HFF-Myc (cell line): ENCODE data around the gene ADAMTS16.

ENCODE experiments used
- DNase-seq: peaks from one replicate; pipeline ENCODE4 v3.0.0-alpha.2; 2011; ENCODE audit warnings: low read depth; ENCODE audit errors: extremely low read depth
- H3K4me3 ChIP-seq: replicated peaks from 2 replicates; pipeline ENCODE4 v1.5.1; 2011; ENCODE audit warnings: low read depth, mild to moderate bottlenecking, control low read depth, low read length
- TF ChIP-seq, protein P1 (sequence below): IDR thresholded peaks from 2 replicates; pipeline ENCODE4 v1.5.1; 2012; ENCODE audit warnings: mild to moderate bottlenecking, low read depth, low read length, control low read depth; ENCODE audit errors: missing control alignments

ADAMTS16 gene

DNA sequence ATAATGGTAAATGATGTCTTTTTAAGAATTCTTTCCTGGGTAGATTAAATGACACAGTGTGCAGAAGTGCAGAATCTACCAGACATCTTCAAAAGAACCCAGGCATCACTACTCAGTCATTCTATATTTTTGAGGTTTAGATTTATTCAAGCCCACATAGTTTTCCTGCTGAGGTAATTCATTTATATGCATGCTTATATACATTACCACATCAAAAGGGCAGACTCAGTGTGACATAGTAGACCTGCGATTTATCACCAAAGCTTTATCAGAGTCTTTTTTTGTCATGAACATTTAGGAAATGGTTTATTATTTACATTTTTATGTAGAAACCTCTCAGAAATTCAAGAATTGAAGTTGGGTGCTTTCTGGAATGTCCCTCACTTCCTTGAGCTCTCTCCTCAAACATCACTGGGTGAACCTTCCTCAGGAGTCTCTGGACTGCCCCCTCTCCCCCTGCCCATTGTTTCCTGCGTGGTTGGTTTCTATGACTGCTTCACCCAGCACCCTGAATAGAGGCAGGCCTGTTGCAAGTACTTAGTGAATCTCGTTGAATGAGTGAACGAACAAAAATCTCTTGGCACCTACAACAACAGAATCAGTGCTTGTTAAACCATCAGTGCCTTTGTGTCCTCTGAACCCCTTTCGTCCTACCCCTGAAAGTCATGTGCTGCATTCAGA lies 42.5 kb downstream of the ADAMTS16 start:
- H3K4me3 ChIP-seq, result no peak overlapping the region
- TF ChIP-seq, protein P1, sequence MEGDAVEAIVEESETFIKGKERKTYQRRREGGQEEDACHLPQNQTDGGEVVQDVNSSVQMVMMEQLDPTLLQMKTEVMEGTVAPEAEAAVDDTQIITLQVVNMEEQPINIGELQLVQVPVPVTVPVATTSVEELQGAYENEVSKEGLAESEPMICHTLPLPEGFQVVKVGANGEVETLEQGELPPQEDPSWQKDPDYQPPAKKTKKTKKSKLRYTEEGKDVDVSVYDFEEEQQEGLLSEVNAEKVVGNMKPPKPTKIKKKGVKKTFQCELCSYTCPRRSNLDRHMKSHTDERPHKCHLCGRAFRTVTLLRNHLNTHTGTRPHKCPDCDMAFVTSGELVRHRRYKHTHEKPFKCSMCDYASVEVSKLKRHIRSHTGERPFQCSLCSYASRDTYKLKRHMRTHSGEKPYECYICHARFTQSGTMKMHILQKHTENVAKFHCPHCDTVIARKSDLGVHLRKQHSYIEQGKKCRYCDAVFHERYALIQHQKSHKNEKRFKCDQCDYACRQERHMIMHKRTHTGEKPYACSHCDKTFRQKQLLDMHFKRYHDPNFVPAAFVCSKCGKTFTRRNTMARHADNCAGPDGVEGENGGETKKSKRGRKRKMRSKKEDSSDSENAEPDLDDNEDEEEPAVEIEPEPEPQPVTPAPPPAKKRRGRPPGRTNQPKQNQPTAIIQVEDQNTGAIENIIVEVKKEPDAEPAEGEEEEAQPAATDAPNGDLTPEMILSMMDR, result no peak
- no peak for DNase-seq

DNA sequence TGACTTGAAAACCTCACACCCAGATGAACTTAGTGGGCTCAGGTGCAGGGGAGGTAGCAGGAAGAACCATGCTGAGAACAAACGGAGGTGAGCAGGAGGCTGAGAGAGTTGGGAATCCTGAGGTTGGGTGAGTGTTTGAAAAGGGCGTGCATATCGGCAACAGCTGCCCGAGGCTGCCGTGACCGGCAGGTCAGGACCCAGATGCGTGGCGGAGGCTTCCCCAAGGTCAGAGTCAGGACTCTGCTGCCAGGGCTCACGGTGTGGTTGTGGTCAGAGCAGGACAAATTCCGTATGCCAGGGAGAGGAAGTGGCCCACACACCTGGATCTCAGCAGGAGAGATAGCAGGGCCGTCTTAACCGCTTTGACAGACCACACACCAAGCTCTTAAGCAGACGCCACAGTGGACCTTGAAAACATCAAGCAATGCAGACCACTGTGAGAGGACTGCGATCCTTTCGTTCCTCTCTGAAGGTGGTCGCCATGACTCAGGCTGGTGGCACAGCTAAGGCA lies 43.1 kb downstream of the ADAMTS16 start:
- H3K4me3 ChIP-seq, result no peak overlapping the region
- DNase-seq, result no peak
- TF ChIP-seq, protein P1, result no peak

DNA sequence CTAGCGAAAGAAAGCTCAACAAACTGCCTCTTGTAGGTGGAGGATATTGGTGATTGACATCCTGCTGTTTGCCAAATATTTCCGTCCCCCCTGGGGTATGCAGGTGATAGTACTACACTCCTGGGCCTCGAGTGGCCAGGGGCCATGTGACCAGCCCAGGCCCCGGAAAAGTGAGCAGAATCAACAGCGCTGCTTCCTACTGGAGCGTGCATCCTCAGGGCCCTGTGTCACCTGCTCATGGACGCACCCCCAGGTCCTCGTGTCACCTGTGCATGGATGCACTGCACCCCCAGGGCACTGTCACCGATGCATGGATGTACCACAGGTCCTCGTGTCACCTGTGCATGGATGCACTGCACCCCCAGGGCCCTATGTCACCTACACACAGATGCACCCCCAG lies 43.8 kb downstream of the ADAMTS16 start:
- no peak for DNase-seq
- no peak overlapping the region for H3K4me3 ChIP-seq
- TF ChIP-seq, protein P1, result no peak

DNA sequence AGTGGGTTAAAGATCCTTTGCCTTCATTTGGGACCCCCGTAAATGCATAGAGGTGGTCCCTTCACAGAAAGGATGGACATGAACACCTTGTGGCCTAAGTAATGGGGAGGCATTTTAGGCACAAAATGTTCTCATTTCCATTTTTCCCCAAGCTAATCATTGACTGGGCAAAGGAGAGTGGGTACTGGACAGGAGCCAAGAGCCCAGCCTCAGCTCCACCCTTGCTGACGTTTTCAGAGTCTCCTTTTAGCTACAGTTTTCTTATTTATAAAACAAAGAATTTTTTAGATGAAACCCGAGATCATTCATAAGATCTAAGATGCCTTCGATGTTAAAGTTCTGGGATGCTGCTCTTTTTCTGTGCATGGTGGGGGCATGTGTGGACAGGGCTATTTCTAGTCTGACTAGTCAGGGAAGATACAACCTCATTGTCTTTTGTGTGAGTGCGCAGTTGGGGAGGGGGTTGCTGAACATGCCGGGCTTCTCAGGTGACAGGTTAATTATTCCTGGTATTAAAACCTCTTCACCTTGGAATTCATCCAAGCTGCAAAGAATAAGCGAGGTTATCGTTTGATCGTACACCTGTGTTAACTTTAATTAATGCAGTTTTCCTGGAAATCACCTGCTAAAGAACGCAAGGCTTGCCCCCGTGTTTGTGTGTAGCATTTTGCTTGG lies 48.4 kb downstream of the ADAMTS16 start:
- no peak overlapping the region for H3K4me3 ChIP-seq
- TF ChIP-seq, protein P1, result no peak
- DNase-seq, result no peak

DNA sequence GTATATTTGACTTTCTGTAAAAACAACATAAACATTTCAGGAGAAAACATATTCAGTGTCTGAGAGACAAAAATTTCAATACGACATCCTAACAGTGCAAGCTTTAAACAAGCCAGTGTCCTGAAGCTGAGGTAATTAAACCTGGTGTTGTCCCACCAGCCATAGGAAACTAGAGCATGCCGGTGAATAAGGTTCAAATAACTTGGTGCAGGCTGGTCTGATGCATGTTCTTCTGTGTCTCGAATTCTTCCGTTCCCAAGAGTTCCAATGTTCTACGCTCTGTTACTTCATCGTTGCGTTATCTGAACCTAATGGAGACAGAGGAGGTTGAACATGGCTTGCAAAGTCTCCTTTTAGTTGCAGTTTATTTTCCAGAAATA lies 48.9 kb downstream of the ADAMTS16 start:
- DNase-seq, result no peak
- TF ChIP-seq, protein P1, result no peak
- H3K4me3 ChIP-seq, result no peak overlapping the region

DNA sequence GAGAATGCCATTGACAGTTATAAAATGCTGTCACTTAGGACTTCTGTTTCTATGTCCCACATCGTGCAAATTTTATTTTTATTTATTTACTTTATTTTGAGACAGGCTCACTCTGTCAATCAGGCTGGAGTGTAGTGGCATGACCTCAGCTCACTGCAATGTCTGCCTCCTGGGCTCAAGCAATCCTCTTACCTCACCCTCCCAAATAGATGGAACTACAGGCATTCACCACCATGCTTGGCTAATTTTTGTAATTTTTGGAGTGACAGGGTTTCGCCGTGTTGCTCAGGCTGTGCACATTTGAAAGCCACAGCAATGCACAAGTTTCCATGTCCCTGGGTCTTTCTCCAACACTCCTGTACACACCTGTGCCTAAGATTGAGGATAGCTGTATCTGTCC lies 51.8 kb downstream of the ADAMTS16 start:
- no peak for DNase-seq
- TF ChIP-seq, protein P1, result no peak
- H3K4me3 ChIP-seq, result no peak overlapping the region
